A673 (cell line): ENCODE results near the gene EGR2. TPM values are rescaled to one million over a fixed set of nuclear protein-coding genes. Genes with fewer than 3 reads are reported as not detected.

Experiments used
- BruUV-seq: library from RNA; stranded (reverse); fragments of 400-500 nt; replicated peaks from 2 replicates; lab custom pipeline; 2021; lab: Mats Ljungman, UMichigan
- CTCF ChIA-PET: fragments of 300-600 bp; sonication (Branson Sonifier 250); formaldehyde crosslinking; loops from one replicate; lab custom pipeline; 2022; ENCODE audit warnings: antibody characterized with exemption; lab: Charles Lee
- POLR2A ChIA-PET: fragments of 300-600 bp; sonication (Branson Sonifier 250); formaldehyde crosslinking; loops from one replicate; lab custom pipeline; 2022; ENCODE audit warnings: antibody characterized with exemption; ENCODE audit not compliant: low non-redundant PET; lab: Charles Lee
- DNase-seq: peaks from one replicate; pipeline ENCODE4 v3.0.0-alpha.2; 2015; ENCODE audit warnings: low spot score
- H3K27ac ChIP-seq: fragments of 200-600 bp; sonication (generic); 2 replicates; pipeline ENCODE4 v1.5.1; 2016; ENCODE audit warnings: mixed run types, low read depth, mild to moderate bottlenecking, mixed read lengths, antibody characterized with exemption, low read length; ENCODE audit not compliant: poor library complexity, severe bottlenecking
- H3K27me3 ChIP-seq: fragments of 200-600 bp; sonication (generic); replicated peaks from 2 replicates; pipeline ENCODE4 v1.6.1; 2017; ENCODE audit warnings: mixed run types, low read depth, mild to moderate bottlenecking, mixed read lengths, antibody characterized with exemption, low read length; ENCODE audit not compliant: insufficient read depth, poor library complexity
- H3K36me3 ChIP-seq: fragments of 200-600 bp; sonication (generic); 2 replicates; pipeline ENCODE4 v1.6.1; 2016; ENCODE audit warnings: mixed run types, mild to moderate bottlenecking, mixed read lengths, antibody characterized with exemption, low read length; ENCODE audit not compliant: insufficient read depth, poor library complexity, severe bottlenecking
- H3K4me1 ChIP-seq: fragments of 200-600 bp; sonication (generic); 2 replicates; pipeline ENCODE4 v1.6.1; 2017; ENCODE audit warnings: mixed run types, mild to moderate bottlenecking, mixed read lengths, antibody characterized with exemption, low read length; ENCODE audit not compliant: insufficient read depth, poor library complexity, severe bottlenecking
- H3K4me3 ChIP-seq: fragments of 200-600 bp; sonication (generic); 2 replicates; pipeline ENCODE4 v1.5.1; 2016; ENCODE audit warnings: low read depth, mixed run types, mild to moderate bottlenecking, mixed read lengths, low read length; ENCODE audit not compliant: poor library complexity, severe bottlenecking
- H3K9me3 ChIP-seq: fragments of 200-600 bp; sonication (generic); 2 replicates; pipeline ENCODE4 v1.6.1; 2016; ENCODE audit warnings: mixed run types, low read depth, mild to moderate bottlenecking, mixed read lengths, antibody characterized with exemption, low read length; ENCODE audit not compliant: poor library complexity, severe bottlenecking
- CTCF ChIP-seq: fragments of 300-800, 200-600 bp; sonication (generic); conservative IDR thresholded peaks from 2 replicates; pipeline ENCODE4 v1.5.1; 2017; ENCODE audit warnings: low read depth, mild to moderate bottlenecking, antibody characterized with exemption, low read length, moderate library complexity, mixed read lengths
- EZH2 ChIP-seq: fragments of 200-600 bp; sonication (generic); IDR thresholded peaks from 2 replicates; pipeline ENCODE4 v1.6.1; 2017; ENCODE audit warnings: borderline replicate concordance, low read depth, mild to moderate bottlenecking, mixed read lengths, antibody characterized with exemption, low read length; ENCODE audit not compliant: poor library complexity, severe bottlenecking
- intact Hi-C: fragments of 100-400 bp; cut with micrococcal nuclease; formaldehyde crosslinking; loops from one replicate; pipeline ENCODE4 v1.10.0; 2022; ENCODE audit not compliant: unreplicated experiment
- total RNA-seq: library from RNA; stranded (reverse); gene quantifications from 2 replicates; pipeline ENCODE4 v1.2.3, GENCODE V29; 2021

The EGR2 gene
- total RNA-seq, 1 experiment from 2014 or later, result 18.3 TPM

GRCh38 chr10:62811159-62811875 lies 4.8 kb downstream of the EGR2 start:
- Histone ChIP-seq H3K4me3 (no peak overlapping the region), H3K4me1 (peaks cover 23% of the 10 kb centered on the region), H3K36me3 (peaks cover 12% of the 10 kb centered on the region), H3K27me3 (no peaks in the 10 kb centered on the region), H3K27ac (no peak overlapping the region), H3K9me3 (no peaks in the 10 kb centered on the region)
- BruUV-seq, result no TSS peak
- DNase-seq, result no peak
- CTCF ChIA-PET, result no interaction called here
- intact Hi-C loops, result loop anchor here (10.0 kb wide), 1 partner anchor 547 kb away; the partner anchor contains the start of gene RTKN2
- TF ChIP-seq CTCF, result no peak
- POLR2A ChIA-PET, result no interaction called here

- no peaks in the 10 kb centered on the region for H3K9me3 ChIP-seq
- TF ChIP-seq CTCF, result no peak
- TF ChIP-seq EZH2, result no peak
- intact Hi-C loops, result loop anchor here (10.0 kb wide), 1 partner anchor 546 kb away; the partner anchor contains the start of gene RTKN2
- peak overlapping the region; percentile 20 for H3K27ac ChIP-seq
- H3K27me3 ChIP-seq, result no peaks in the 10 kb centered on the region
- peaks cover 25% of the 10 kb centered on the region for H3K4me1 ChIP-seq
- H3K36me3 ChIP-seq, result peaks cover 12% of the 10 kb centered on the region
- no peak for DNase-seq
- CTCF ChIA-PET, result no interaction called here
- BruUV-seq, result no TSS peak
- POLR2A ChIA-PET, result no interaction called here
- no peak overlapping the region for H3K4me3 ChIP-seq
Observed at GRCh38 chr10:62810156-62810902, 5.8 kb downstream of the EGR2 start.

- no peaks in the 10 kb centered on the region for H3K27me3 ChIP-seq
- ChIA-PET CTCF (interaction anchor here (1.1 kb wide), 1 partner anchor 196 kb away, joined by 3 read pairs; no protein-coding TSS in a partner anchor), POLR2A (no interaction called here)
- no peaks in the 10 kb centered on the region for H3K9me3 ChIP-seq
- H3K4me1 ChIP-seq, result peaks cover 32% of the 10 kb centered on the region
- H3K4me3 ChIP-seq, result peak overlapping the region; percentile 92
- TF ChIP-seq CTCF (no peak), EZH2 (no peak)
- intact Hi-C loops, result no loop called here
- H3K36me3 ChIP-seq, result peaks cover 4% of the 10 kb centered on the region
- DNase-seq, result no peak
- peak overlapping the region; percentile 43 for H3K27ac ChIP-seq
- BruUV-seq, result TSS peak; percentile 65
Observed at GRCh38 chr10:62806251-62806650, 9.9 kb downstream of the EGR2 start.
